ENCODE data around the gene LCP1. TPM values are rescaled to one million over a fixed set of nuclear protein-coding genes. Genes with fewer than 3 reads are reported as not detected.

The LCP1 gene
- total RNA-seq, 2 experiments from 2014 or later, result 266 to 276 TPM

GRCh38 chr13:46129124-46129523, 52.9 kb downstream of the LCP1 start:
- peaks cover 28% of the 10 kb centered on the region for H3K4me1 Mint-ChIP-seq (ENCODE audit: low read depth)
- CTCF ChIA-PET, result no interaction called here

GRCh38 chr13:46127358-46128023, 54.5 kb downstream of the LCP1 start:
- ChIA-PET CTCF (interaction anchor here (0.8 to 2.8 kb wide), 11 partner anchors 9 to 194 kb away, joined by 3 to 22 read pairs (median 5); partner anchors contain the start of gene ZC3H13), POLR2A (interaction anchor here (0.7 to 1.4 kb wide), 4 partner anchors 17 to 320 kb away, joined by 3 to 4 read pairs (median 3); no protein-coding TSS in a partner anchor)
- Histone ChIP-seq H3K4me1 (ENCODE audit: insufficient read depth, low read length) (peaks cover 23% of the 10 kb centered on the region), H3K27me3 (ENCODE audit: control insufficient read depth in 1 of 2, insufficient read depth in 2 of 2, low read length in 2 of 2) (no peaks in the 10 kb centered on the region), H3K9me3 (ENCODE audit: control insufficient read depth in 1 of 2, insufficient read depth in 1 of 2, low read length in 2 of 2) (no peaks in the 10 kb centered on the region), H3K4me3 (ENCODE audit: low read length) (no peak overlapping the region), H3K27ac (ENCODE audit: low read depth in 1 of 2, low read length in 2 of 2) (no peak overlapping the region), H3K36me3 (ENCODE audit: insufficient read depth, low read length) (peaks cover 65% of the 10 kb centered on the region)
- no peak overlapping the region for H3K4me3 Mint-ChIP-seq
- peaks cover 61% of the 10 kb centered on the region for H3K36me3 Mint-ChIP-seq (ENCODE audit: low read depth)
- no peaks in the 10 kb centered on the region for H3K27me3 Mint-ChIP-seq
- DNase-seq (no peak), ATAC-seq (ENCODE audit: poor library complexity) (no peak)
- intact Hi-C loops (cut with DNase I, micrococcal nuclease), result loop anchor here (5.0 to 10.0 kb wide), 4 partner anchors 283 to 615 kb away; no protein-coding TSS in a partner anchor
- TF ChIP-seq CTCF (IDR thresholded peaks at IDR 0.05), result no peak
- peak overlapping the region; percentile 87 for H3K27ac Mint-ChIP-seq
- peaks cover 43% of the 10 kb centered on the region for H3K4me1 Mint-ChIP-seq (ENCODE audit: low read depth)
- no peaks in the 10 kb centered on the region for H3K9me3 Mint-ChIP-seq

More at GRCh38 chr13:46129124-46129523, 52.9 kb downstream of the LCP1 start:
- H3K9me3 ChIP-seq (ENCODE audit: control insufficient read depth in 1 of 2, insufficient read depth in 1 of 2, low read length in 2 of 2), result no peaks in the 10 kb centered on the region
- intact Hi-C loops (cut with DNase I, micrococcal nuclease), result loop anchor here (5.0 to 10.0 kb wide), 4 partner anchors 284 to 617 kb away; no protein-coding TSS in a partner anchor
- POLR2A ChIA-PET, result no interaction called here
- no peak overlapping the region for H3K27ac ChIP-seq (ENCODE audit: low read depth in 1 of 2, low read length in 2 of 2)
- H3K36me3 ChIP-seq (ENCODE audit: insufficient read depth, low read length), result peaks cover 80% of the 10 kb centered on the region
- Mint-ChIP-seq H3K36me3 (ENCODE audit: low read depth) (peaks cover 77% of the 10 kb centered on the region), H3K27me3 (no peaks in the 10 kb centered on the region), H3K9me3 (no peaks in the 10 kb centered on the region), H3K27ac (no peak overlapping the region), H3K4me3 (no peak overlapping the region)
- DNase-seq, result no peak
- ATAC-seq (ENCODE audit: poor library complexity), result no peak
- no peaks in the 10 kb centered on the region for H3K27me3 ChIP-seq (ENCODE audit: control insufficient read depth in 1 of 2, insufficient read depth in 2 of 2, low read length in 2 of 2)
- peaks cover 23% of the 10 kb centered on the region for H3K4me1 ChIP-seq (ENCODE audit: insufficient read depth, low read length)
- no peak overlapping the region for H3K4me3 ChIP-seq (ENCODE audit: low read length)
- no peak for TF ChIP-seq CTCF (IDR thresholded peaks at IDR 0.05)

- peak; percentile 93 for ATAC-seq (ENCODE audit: poor library complexity)
- H3K27me3 Mint-ChIP-seq, result no peaks in the 10 kb centered on the region
- POLR2A ChIA-PET, result interaction anchor here (0.7 to 2.1 kb wide), 10 partner anchors 14 to 319 kb away, joined by 3 to 18 read pairs (median 3); partner anchors contain the start of gene ZC3H13
These were observed 55.2 kb downstream of the LCP1 start for GRCh38 chr13:46126552-46127357.

More at GRCh38 chr13:46126552-46127357, 55.2 kb downstream of the LCP1 start:
- Histone ChIP-seq H3K9me3 (ENCODE audit: control insufficient read depth in 1 of 2, insufficient read depth in 1 of 2, low read length in 2 of 2) (no peaks in the 10 kb centered on the region), H3K4me3 (ENCODE audit: low read length) (no peak overlapping the region), H3K27me3 (ENCODE audit: control insufficient read depth in 1 of 2, insufficient read depth in 2 of 2, low read length in 2 of 2) (no peaks in the 10 kb centered on the region), H3K36me3 (ENCODE audit: insufficient read depth, low read length) (peaks cover 58% of the 10 kb centered on the region), H3K4me1 (ENCODE audit: insufficient read depth, low read length) (peaks cover 26% of the 10 kb centered on the region), H3K27ac (ENCODE audit: low read depth in 1 of 2, low read length in 2 of 2) (peak overlapping the region; percentile 37 to 52)
- H3K4me3 Mint-ChIP-seq, result peak overlapping the region; percentile 40
- no peaks in the 10 kb centered on the region for H3K9me3 Mint-ChIP-seq
- peaks cover 53% of the 10 kb centered on the region for H3K36me3 Mint-ChIP-seq (ENCODE audit: low read depth)
- CTCF ChIA-PET, result interaction anchor here (0.6 to 2.8 kb wide), 21 partner anchors 9 to 195 kb away, joined by 3 to 22 read pairs (median 4); partner anchors contain the start of gene ZC3H13
- DNase-seq, result peak; percentile 55 to 85 (median 70)
- intact Hi-C loops (cut with DNase I, micrococcal nuclease), result loop anchor here (1.0 to 10.0 kb wide), 8 partner anchors 74 to 615 kb away; partner anchors contain the start of gene ZC3H13 (in 1 of the 2)
- H3K4me1 Mint-ChIP-seq (ENCODE audit: low read depth), result peaks cover 48% of the 10 kb centered on the region
- TF ChIP-seq CTCF (IDR thresholded peaks at IDR 0.05), result peak; percentile 75
- H3K27ac Mint-ChIP-seq, result peak overlapping the region; percentile 87

All from CD4-positive, alpha-beta T cell (primary cell).